Vagina (tissue), 2 donors: ENCODE results near the gene EDAR.

ENCODE experiments used
- POLR2A ChIP-seq, 2 donors: fragments of 450-650 bp; IDR thresholded peaks; one replicate each; pipeline ENCODE4 v1.6.1; 2017; ENCODE audit warnings: antibody characterized with exemption in 2 of 2, mild to moderate bottlenecking in 2 of 2, moderate library complexity in 2 of 2
- TF ChIP-seq, protein P1 (sequence below), 3 experiments: fragments of 450-650 bp in 2 of 3; fragments of 200-600 bp in 1 of 3; sonication (generic) in 1 of 3; IDR thresholded peaks; one replicate each; pipeline ENCODE4 v1.5.1; 2017 to 2019; ENCODE audit warnings: antibody characterized with exemption in 3 of 3, mild to moderate bottlenecking in 2 of 3, moderate library complexity in 2 of 3

DNA sequence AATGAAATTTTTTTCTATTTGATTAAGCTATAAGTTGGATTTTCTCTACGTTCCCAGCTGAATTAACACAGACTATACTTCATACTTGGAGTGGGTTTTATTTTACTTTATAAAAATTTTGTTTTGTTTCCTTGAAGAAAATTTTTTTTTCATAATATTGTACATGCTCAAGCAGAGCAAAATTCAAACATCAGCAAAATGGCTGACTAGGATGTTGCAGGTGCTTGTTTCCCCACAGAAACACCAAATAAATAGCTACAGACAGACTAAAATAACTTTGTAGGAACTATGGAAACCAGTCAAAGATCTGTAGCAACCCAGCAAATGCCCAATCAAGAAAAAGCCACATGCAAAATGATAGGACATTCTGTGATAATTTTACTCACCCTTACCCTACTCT is 120.1 kb downstream of the EDAR start:
- TF ChIP-seq, protein P1, sequence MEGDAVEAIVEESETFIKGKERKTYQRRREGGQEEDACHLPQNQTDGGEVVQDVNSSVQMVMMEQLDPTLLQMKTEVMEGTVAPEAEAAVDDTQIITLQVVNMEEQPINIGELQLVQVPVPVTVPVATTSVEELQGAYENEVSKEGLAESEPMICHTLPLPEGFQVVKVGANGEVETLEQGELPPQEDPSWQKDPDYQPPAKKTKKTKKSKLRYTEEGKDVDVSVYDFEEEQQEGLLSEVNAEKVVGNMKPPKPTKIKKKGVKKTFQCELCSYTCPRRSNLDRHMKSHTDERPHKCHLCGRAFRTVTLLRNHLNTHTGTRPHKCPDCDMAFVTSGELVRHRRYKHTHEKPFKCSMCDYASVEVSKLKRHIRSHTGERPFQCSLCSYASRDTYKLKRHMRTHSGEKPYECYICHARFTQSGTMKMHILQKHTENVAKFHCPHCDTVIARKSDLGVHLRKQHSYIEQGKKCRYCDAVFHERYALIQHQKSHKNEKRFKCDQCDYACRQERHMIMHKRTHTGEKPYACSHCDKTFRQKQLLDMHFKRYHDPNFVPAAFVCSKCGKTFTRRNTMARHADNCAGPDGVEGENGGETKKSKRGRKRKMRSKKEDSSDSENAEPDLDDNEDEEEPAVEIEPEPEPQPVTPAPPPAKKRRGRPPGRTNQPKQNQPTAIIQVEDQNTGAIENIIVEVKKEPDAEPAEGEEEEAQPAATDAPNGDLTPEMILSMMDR (IDR thresholded peaks at IDR 0.05): no peak
- no peak for TF ChIP-seq POLR2A (IDR thresholded peaks at IDR 0.05)
